B cell (primary cell): Measurements from ENCODE around the gene CLIP2.

ENCODE experiments used
- EZH2 ChIP-seq: IDR thresholded peaks from 2 replicates; pipeline ENCODE4 v1.6.1; 2012; ENCODE audit warnings: borderline replicate concordance, low read depth, mild to moderate bottlenecking, moderate library complexity, low read length; ENCODE audit not compliant: insufficient read depth, poor library complexity, severe bottlenecking
- TF ChIP-seq, protein P1 (sequence below): fragments of 200-600 bp; IDR thresholded peaks from one replicate; pipeline ENCODE4 v1.8.0; 2022; ENCODE audit warnings: antibody characterized with exemption, mild to moderate bottlenecking

DNA sequence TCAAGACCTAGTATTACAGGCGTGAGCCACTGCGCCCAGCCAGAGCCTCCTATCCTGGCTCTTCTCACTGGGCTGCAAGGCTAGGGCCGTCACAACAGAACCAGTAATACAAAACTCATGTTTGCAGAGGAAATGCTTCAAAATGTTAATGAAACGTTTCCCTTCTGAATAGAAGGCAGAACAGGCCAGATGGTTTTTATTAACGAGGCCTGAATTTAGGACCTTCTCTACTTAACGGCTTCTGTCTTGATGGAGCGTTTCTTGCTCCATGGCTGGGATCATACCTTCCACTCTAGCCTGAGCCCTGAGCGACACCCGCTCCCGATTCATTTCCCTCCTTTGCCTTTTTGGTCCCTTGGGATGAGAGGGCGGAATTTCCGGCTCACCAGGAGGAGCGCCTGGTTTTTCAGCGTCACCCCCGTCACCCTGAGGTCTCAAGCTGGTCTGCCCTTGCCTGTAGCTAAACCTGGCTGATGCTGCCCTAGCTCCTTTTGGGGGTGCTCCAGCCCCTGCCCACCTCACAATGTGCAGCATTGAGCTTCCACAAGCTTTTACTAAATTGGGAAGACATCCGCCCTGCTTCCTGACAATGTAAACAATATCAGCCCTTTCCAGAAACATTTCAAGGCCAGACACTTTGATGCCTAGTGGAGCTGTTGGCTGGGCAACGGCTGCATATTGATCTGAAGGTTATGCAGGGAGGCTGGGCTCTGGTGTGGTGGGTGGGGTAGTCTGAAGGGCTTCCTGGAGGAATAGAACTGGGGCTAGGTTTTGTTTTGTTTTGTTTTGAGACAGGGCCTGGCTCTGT is 5.2 kb downstream of the CLIP2 start:
- TF ChIP-seq, protein P1, sequence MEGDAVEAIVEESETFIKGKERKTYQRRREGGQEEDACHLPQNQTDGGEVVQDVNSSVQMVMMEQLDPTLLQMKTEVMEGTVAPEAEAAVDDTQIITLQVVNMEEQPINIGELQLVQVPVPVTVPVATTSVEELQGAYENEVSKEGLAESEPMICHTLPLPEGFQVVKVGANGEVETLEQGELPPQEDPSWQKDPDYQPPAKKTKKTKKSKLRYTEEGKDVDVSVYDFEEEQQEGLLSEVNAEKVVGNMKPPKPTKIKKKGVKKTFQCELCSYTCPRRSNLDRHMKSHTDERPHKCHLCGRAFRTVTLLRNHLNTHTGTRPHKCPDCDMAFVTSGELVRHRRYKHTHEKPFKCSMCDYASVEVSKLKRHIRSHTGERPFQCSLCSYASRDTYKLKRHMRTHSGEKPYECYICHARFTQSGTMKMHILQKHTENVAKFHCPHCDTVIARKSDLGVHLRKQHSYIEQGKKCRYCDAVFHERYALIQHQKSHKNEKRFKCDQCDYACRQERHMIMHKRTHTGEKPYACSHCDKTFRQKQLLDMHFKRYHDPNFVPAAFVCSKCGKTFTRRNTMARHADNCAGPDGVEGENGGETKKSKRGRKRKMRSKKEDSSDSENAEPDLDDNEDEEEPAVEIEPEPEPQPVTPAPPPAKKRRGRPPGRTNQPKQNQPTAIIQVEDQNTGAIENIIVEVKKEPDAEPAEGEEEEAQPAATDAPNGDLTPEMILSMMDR: no peak
- no peak for TF ChIP-seq EZH2
